Peyer's patch (tissue), 4 donors: ENCODE measurements around the gene RYR1. TPM values are rescaled to one million over a fixed set of nuclear protein-coding genes. Genes with fewer than 3 reads are reported as not detected.
"Not testable (repeated sequence)": the region's sequence is repeated elsewhere in the genome, so short reads cannot be mapped to it uniquely, and the experiment has no call there.

Experiments used
- DNase-seq, 3 donors: peaks; one replicate each; pipeline ENCODE4 v3.0.0-alpha.2; 2017 to 2019
- H3K27ac ChIP-seq, 4 donors: fragments of 200-600 bp; sonication (generic); one replicate each; pipeline ENCODE4 v1.5.1; 2016 to 2019
- H3K27me3 ChIP-seq, 2 donors: fragments of 200-600 bp; sonication (generic); one replicate each; pipeline ENCODE4 v1.5.1; 2019
- H3K36me3 ChIP-seq, 3 donors: fragments of 200-600 bp; sonication (generic); one replicate each; pipeline ENCODE4 v1.5.1; 2016 to 2019
- H3K4me1 ChIP-seq, 4 donors: fragments of 200-600 bp; sonication (generic); one replicate each; pipeline ENCODE4 v1.5.1; 2016 to 2019
- H3K4me3 ChIP-seq, 4 donors: fragments of 200-600 bp; sonication (generic); 1 replicate in 3 of 4; 2 replicates in 1 of 4; pipeline ENCODE4 v1.5.1; 2016 to 2019; ENCODE audit warnings: mild to moderate bottlenecking in 1 of 4
- H3K9me3 ChIP-seq, 4 donors: fragments of 200-600 bp; sonication (generic); one replicate each; pipeline ENCODE4 v1.5.1; 2016 to 2019; ENCODE audit warnings: mild to moderate bottlenecking in 1 of 4
- CTCF ChIP-seq, 6 experiments: fragments of 450-650 bp in 4 of 6; fragments of 200-600 bp in 2 of 6; sonication (generic) in 1 of 6; IDR thresholded peaks; one replicate each; pipeline ENCODE4 v1.5.1; 2017 to 2019; ENCODE audit warnings: antibody characterized with exemption in 6 of 6, mild to moderate bottlenecking in 3 of 6, moderate library complexity in 1 of 6
- POLR2A ChIP-seq, 2 donors: fragments of 450-650 bp; IDR thresholded peaks; one replicate each; pipeline ENCODE4 v1.5.1; 2017; ENCODE audit warnings: antibody characterized with exemption in 2 of 2, mild to moderate bottlenecking in 2 of 2, moderate library complexity in 2 of 2
- total RNA-seq, 4 donors: library from RNA; depleted of rRNA; stranded (reverse); fragments of >200 nt; gene quantifications; one replicate each; pipeline ENCODE4 v1.1.0, GENCODE V29; 2016

RYR1 gene
- total RNA-seq, 4 donors from 2014 or later = 0.35 to 4.6 (median 3.4) TPM

GRCh38 chr19:38466050-38466449 is 32.6 kb downstream of the RYR1 start:
- Histone ChIP-seq H3K36me3 (no peaks in the 10 kb centered on the region), H3K27me3 (no peaks in the 10 kb centered on the region), H3K4me1 (no peaks in the 10 kb centered on the region), H3K4me3 (no peak overlapping the region), H3K27ac (no peak overlapping the region), H3K9me3 (no peaks in the 10 kb centered on the region)
- TF ChIP-seq POLR2A (IDR thresholded peaks at IDR 0.05) = no peak
- DNase-seq = no peak

DNA sequence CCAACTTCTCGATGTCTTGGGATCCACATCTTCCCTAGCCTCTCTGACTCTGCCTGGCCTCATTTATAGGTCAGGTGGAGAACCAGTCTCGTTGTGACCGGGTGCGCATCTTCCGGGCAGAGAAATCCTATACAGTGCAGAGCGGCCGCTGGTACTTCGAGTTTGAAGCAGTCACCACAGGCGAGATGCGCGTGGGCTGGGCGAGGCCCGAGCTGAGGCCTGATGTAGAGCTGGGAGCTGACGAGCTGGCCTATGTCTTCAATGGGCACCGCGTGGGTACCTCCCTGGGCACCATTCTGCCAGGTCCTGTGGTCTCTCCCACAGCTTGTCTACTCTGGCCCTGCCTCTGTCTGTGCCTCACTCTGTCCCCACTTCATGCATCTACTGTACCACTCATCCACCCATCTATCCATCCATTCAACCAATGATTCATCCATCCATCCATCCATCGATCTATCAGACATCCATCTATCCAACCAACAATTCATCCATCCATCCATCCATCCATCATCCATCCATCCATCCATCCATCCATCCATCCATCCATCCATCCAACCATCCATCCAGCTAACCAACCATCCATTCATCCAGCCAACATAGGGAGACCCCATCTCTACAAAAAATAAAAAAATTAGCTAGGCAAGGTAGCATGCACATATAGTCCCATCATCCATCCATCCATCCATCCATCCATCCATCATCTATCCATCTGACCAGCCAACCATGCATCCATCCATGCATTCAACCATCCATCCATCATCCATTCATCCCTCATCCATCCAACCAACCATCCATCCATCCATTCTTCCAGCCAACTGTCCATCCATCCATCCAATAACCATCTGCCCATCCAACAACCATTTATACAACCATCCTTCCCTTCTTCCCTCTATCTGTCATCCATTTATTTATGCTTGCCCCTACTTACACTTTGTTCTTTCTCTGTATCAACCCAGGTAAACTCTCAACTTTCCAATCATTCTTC is 34.3 kb downstream of the RYR1 start:
- no peak for DNase-seq
- Histone ChIP-seq H3K36me3 (no peaks in the 10 kb centered on the region), H3K27ac (no peak overlapping the region), H3K4me1 (no peaks in the 10 kb centered on the region), H3K4me3 (no peak overlapping the region), H3K27me3 (no peaks in the 10 kb centered on the region), H3K9me3 (no peaks in the 10 kb centered on the region)
- TF ChIP-seq CTCF (IDR thresholded peaks at IDR 0.05) = no peak
- no peak for TF ChIP-seq POLR2A (IDR thresholded peaks at IDR 0.05)

DNA sequence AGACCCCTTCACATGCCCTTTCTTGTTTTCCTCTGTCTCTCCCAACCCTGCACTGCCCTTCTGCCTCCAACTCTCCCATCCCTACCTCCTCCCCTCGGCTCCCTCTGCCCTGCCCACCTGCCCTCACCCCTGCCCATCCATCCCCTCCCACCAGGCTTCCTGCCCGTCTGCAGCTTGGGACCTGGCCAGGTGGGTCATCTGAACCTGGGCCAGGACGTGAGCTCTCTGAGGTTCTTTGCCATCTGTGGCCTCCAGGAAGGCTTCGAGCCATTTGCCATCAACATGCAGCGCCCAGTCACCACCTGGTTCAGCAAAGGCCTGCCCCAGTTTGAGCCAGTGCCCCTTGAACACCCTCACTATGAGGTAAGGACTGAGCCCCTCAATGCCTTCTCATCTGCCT is 35.7 kb downstream of the RYR1 start:
- no peak for DNase-seq
- Histone ChIP-seq H3K27me3 (no peaks in the 10 kb centered on the region), H3K27ac (no peak overlapping the region), H3K4me3 (no peak overlapping the region), H3K4me1 (no peaks in the 10 kb centered on the region), H3K9me3 (no peaks in the 10 kb centered on the region), H3K36me3 (no peaks in the 10 kb centered on the region)
- TF ChIP-seq POLR2A (IDR thresholded peaks at IDR 0.05) (no peak), CTCF (IDR thresholded peaks at IDR 0.05) (no peak)

DNA sequence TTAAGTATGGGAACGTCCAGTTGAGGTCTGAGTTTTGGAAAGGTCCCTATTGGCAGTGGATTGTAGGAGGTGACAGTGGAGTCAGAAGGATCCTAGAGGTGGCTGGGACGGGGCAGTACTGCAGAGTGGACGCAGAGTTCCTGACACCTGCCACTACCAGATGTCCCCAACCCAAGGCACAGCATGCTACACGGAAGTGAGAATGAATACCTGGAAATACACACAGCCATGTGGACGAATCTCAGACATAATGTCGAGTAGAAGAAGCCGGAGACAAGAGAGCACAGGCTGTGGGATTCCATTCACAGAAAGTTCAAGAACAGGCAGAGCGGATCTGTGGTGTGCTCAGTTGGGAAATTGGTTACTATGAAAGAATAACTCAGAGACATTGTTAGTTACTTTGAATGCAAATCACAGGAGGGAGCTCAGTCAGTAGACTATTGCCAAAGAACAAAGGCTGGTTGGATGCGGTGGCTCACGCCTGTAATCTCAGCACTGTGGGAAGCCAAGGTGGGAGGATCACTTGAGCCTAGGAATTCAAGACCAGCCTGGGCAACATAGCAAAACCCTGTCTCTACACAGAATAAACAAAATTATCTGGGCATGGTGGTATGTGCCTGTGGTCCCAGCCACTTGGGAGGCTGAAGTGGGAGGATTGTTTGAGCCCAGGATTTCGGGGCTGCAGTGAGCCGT is 37.4 kb downstream of the RYR1 start:
- Histone ChIP-seq H3K36me3 (no peaks in the 10 kb centered on the region), H3K27ac (no peak overlapping the region), H3K9me3 (no peaks in the 10 kb centered on the region), H3K4me3 (no peak overlapping the region), H3K4me1 (no peaks in the 10 kb centered on the region), H3K27me3 (no peaks in the 10 kb centered on the region)
- TF ChIP-seq CTCF (IDR thresholded peaks at IDR 0.05) (no peak), POLR2A (IDR thresholded peaks at IDR 0.05) (no peak)
- DNase-seq = no peak

DNA sequence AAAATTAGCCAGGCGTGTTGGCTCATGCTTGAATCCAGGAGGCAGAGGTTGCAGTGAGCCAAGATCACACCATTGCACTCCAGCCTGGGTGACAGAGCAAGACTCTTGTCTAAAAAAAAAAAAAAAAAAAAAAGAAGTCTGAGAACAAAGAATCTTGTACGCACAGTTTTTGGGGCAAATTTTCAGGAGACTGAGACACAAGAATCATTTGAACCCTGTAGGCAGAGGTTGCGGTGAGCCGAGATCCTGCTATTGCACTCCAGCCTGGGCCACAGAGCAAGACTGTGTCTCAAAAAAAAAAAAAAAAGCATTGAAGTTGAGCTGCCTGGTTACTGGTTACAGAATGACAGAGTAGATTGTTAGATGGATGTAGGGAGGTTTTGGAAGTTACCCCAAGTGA is 39.2 kb downstream of the RYR1 start:
- H3K4me1 ChIP-seq, H3K27me3 ChIP-seq, H3K27ac ChIP-seq, H3K36me3 ChIP-seq, H3K4me3 ChIP-seq, DNase-seq, H3K9me3 ChIP-seq: not testable (repeated sequence)

- H3K4me1 ChIP-seq = no peaks in the 10 kb centered on the region
- TF ChIP-seq POLR2A (IDR thresholded peaks at IDR 0.05) = no peak
- TF ChIP-seq CTCF (IDR thresholded peaks at IDR 0.05) = no peak
- no peak for DNase-seq
- H3K36me3 ChIP-seq = no peaks in the 10 kb centered on the region
- H3K27ac ChIP-seq = no peak overlapping the region
- no peaks in the 10 kb centered on the region for H3K27me3 ChIP-seq
- H3K4me3 ChIP-seq = no peak overlapping the region
- no peaks in the 10 kb centered on the region for H3K9me3 ChIP-seq
Measured at GRCh38 chr19:38473201-38473600, 39.7 kb downstream of the RYR1 start.
